ENCODE measurements around the gene C3orf18. TPM values are rescaled to one million over a fixed set of nuclear protein-coding genes. Genes with fewer than 3 reads are reported as not detected.

The C3orf18 gene
- total RNA-seq: 8.2 and 22.0 TPM in 2 replicates

DNA sequence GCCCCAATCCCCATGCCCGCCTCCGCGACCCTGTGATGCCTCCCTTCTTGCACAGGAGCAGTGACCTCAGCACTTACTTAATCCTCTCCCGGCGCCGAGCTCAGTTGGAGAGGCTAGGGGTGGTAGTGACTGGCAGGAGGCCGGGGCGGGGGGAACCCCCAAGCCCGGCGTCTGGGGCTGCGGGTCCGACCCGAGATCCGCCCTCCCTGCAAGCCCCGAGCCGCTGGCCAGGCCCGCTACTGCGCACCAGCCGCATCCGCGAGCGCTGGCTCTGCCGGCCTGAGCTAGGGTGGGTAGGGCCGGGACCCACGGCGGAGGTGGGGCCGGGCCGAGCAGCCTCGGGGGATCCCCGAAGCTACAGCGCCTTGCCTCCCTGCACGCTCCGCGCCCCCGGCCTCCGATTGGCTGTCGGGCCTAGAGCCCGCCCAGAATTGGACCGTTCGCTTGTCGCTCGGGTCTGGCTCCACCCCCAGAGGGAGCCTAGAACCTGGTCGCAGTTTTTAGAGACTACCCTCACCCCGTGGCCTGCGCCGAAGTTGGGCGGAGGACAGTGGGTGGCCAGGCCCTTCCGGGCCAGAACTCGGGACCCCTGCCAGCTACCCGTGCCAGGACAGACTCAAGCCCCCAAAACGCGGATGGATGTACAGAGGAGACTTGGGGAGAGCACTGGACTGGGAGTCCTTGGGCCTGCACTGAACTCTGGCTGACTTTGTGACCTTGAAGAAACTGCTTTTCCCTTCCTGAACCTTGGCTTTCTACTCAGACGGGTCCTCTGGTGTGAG lies at the start of gene C3orf18:
Gene C3orf18, minus strand, starts transcription at position 362 of the 782 bp plus-strand sequence. CDS start 2,048 bp downstream, outside the sequence.

DNA sequence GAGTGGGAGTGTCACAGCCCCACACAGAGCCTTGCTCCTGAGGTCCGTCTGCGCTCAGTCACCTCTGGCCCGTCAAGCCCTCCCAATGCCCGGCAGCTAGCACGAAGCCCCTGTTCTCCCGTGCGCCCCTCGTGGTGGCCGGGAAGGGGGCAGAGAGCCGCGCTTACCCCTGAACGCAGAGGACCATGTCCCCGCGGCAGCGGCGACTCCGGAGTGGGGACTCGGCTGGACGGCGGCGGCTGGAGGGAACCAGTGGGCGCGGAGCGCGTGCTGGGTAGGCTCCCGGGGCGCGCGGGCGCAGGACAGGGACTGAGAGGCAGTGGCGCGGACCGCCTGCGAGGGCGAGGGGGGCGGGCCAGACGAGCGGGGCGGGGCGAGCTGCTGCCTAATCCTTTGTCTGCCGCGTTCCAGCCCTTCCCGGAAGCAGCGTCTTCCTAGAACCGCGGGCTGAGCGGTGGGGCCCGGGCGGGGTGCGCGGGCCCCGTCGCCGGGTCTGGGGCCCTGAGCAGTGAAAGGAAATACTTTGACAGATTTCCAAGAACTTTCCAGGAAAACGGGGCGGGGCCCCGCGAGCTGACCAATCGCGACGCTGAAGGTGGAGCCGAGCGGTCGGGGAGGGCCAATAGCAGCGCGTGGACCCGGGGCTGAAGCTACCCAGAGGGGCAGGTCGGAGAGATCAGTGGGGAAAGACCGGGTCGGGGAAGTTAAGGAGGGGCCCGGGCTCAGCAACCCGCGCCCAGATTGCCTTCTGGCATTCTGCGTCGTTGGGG lies 44.1 kb upstream of the C3orf18 start, which contains the start of gene CISH:
Gene CISH, minus strand, starts transcription at position 311 of the 770 bp plus-strand sequence. Its CDS starts 124 bp downstream, at position 187.

DNA sequence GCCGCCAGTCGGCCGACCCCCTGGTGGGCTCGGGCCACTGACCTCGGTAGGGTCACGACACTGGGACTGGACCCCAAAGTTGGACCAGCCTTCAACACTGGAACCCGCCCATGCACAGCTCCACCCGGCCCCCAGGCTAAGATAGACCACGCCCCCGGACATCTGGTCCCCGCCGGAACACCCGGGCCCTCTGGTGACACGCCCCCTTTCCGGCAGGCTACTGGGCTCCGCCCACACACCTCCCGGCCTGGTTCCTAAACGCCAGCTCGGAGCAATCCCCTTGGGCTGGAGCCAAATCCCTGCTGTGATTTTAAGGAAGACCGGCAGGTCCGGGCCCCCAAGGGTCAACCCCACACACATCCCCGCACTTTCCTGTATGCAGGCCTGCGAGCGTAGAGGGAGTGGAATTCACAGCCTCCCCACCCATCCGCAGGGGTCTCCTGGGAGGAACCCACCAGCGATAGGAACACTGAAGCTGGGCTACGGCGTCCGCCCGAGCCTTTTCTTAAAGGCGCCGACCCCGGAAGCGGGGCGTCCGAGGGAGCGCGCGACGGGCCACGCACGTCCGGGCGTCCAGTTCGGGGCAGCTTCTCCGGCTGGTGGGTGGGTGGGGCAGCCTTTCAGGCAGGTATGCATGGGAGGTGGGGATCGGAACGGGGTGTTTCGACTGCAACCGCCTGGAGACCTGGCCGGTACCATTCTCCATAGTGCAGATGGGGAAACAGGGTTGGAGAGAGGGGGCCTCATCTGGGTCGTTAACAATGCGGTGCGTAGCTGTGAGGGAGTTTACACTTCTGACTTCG lies 1.6 kb upstream of the C3orf18 start, which contains the start of gene HEMK1:
Gene HEMK1, plus strand, starts transcription at position 576 of the 803 bp plus-strand sequence. CDS start 1,583 bp downstream, outside the sequence.

Other genes starting within 250 kb of the C3orf18 start
- 60.6 and 83.6 TPM in 2 replicates for gene HYAL2, start 245.0 kb downstream of the C3orf18 start, total RNA-seq
- 16.6 and 21.3 TPM in 2 replicates for gene TUSC2, start 239.5 kb downstream of the C3orf18 start, total RNA-seq
- 32.8 and 49.3 TPM in 2 replicates for gene RASSF1, start 226.9 kb downstream of the C3orf18 start, total RNA-seq
- gene ZMYND10, start 222.0 kb downstream of the C3orf18 start, total RNA-seq: 0.58 and 0.85 TPM in 2 replicates
- 24.7 and 25.4 TPM in 2 replicates for gene NPRL2, start 217.0 kb downstream of the C3orf18 start, total RNA-seq
- 34.1 and 46.2 TPM in 2 replicates for gene CYB561D2, start 216.9 kb downstream of the C3orf18 start, total RNA-seq
- 38.3 and 43.1 TPM in 2 replicates for gene TMEM115, start 208.2 kb downstream of the C3orf18 start, total RNA-seq
- not detected in 2 replicates for gene CACNA2D2, start 64.1 kb downstream of the C3orf18 start, total RNA-seq
- gene HEMK1, start 1.8 kb upstream of the C3orf18 start, total RNA-seq: 13.5 and 15.9 TPM in 2 replicates
- 0.28 and 0.58 TPM in 2 replicates for gene CISH, start 44.0 kb upstream of the C3orf18 start, total RNA-seq
- 21.1 and 36.6 TPM in 2 replicates for gene MAPKAPK3, start 49.4 kb upstream of the C3orf18 start, total RNA-seq
- gene DOCK3, start 107.2 kb upstream of the C3orf18 start, total RNA-seq: 0.19 and 0.28 TPM in 2 replicates